Body of pancreas (tissue), 4 donors: ENCODE results near the gene VTI1A.

ENCODE experiments used
- POLR2A ChIP-seq, 3 donors: fragments of 450-650 bp; IDR thresholded peaks; one replicate each; pipeline ENCODE4 v1.6.1; 2016; ENCODE audit warnings: antibody characterized with exemption in 3 of 3, mild to moderate bottlenecking in 2 of 3
- TF ChIP-seq, protein P1 (sequence below), 7 experiments: fragments of 450-650 bp in 4 of 7; fragments of 200-600 bp in 3 of 7; sonication (generic) in 3 of 7; IDR thresholded peaks; one replicate each; pipeline ENCODE4 v1.5.1; 2016 to 2019; ENCODE audit warnings: antibody characterized with exemption in 7 of 7

DNA sequence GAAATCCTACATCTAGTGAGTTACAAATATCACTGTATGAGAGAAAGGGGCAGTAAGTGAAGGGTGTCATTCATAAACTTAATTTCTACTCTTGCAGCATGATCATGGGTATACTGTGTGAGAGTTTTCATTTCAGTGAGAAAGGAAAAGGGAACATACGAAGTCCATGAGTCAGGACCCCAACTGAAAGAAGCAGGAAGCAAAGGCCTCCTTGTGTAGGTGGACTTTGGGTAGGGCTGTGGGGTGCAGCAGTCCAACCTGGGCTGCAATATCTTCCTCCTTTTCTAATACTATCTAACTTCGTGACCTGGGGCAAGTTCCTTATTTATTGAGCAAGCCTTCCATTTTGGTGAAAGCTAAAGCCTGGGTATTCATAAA, 254.9 kb downstream of the VTI1A start:
- TF ChIP-seq, protein P1, sequence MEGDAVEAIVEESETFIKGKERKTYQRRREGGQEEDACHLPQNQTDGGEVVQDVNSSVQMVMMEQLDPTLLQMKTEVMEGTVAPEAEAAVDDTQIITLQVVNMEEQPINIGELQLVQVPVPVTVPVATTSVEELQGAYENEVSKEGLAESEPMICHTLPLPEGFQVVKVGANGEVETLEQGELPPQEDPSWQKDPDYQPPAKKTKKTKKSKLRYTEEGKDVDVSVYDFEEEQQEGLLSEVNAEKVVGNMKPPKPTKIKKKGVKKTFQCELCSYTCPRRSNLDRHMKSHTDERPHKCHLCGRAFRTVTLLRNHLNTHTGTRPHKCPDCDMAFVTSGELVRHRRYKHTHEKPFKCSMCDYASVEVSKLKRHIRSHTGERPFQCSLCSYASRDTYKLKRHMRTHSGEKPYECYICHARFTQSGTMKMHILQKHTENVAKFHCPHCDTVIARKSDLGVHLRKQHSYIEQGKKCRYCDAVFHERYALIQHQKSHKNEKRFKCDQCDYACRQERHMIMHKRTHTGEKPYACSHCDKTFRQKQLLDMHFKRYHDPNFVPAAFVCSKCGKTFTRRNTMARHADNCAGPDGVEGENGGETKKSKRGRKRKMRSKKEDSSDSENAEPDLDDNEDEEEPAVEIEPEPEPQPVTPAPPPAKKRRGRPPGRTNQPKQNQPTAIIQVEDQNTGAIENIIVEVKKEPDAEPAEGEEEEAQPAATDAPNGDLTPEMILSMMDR (IDR thresholded peaks at IDR 0.05), result no peak
- TF ChIP-seq POLR2A (IDR thresholded peaks at IDR 0.05), result no peak
